HTERT RPE-1 (cell line): Measurements from ENCODE around the gene MPHOSPH8.

Experiments
- in situ Hi-C: fragments of 300-500 bp; cut with MboI; formaldehyde crosslinking; loops from 4 replicates; pipeline ENCODE4 v1.14.3; 2020; ENCODE audit warnings: low sequenced_read_pairs

Gene MPHOSPH8, protein sequence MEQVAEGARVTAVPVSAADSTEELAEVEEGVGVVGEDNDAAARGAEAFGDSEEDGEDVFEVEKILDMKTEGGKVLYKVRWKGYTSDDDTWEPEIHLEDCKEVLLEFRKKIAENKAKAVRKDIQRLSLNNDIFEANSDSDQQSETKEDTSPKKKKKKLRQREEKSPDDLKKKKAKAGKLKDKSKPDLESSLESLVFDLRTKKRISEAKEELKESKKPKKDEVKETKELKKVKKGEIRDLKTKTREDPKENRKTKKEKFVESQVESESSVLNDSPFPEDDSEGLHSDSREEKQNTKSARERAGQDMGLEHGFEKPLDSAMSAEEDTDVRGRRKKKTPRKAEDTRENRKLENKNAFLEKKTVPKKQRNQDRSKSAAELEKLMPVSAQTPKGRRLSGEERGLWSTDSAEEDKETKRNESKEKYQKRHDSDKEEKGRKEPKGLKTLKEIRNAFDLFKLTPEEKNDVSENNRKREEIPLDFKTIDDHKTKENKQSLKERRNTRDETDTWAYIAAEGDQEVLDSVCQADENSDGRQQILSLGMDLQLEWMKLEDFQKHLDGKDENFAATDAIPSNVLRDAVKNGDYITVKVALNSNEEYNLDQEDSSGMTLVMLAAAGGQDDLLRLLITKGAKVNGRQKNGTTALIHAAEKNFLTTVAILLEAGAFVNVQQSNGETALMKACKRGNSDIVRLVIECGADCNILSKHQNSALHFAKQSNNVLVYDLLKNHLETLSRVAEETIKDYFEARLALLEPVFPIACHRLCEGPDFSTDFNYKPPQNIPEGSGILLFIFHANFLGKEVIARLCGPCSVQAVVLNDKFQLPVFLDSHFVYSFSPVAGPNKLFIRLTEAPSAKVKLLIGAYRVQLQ

DNA sequence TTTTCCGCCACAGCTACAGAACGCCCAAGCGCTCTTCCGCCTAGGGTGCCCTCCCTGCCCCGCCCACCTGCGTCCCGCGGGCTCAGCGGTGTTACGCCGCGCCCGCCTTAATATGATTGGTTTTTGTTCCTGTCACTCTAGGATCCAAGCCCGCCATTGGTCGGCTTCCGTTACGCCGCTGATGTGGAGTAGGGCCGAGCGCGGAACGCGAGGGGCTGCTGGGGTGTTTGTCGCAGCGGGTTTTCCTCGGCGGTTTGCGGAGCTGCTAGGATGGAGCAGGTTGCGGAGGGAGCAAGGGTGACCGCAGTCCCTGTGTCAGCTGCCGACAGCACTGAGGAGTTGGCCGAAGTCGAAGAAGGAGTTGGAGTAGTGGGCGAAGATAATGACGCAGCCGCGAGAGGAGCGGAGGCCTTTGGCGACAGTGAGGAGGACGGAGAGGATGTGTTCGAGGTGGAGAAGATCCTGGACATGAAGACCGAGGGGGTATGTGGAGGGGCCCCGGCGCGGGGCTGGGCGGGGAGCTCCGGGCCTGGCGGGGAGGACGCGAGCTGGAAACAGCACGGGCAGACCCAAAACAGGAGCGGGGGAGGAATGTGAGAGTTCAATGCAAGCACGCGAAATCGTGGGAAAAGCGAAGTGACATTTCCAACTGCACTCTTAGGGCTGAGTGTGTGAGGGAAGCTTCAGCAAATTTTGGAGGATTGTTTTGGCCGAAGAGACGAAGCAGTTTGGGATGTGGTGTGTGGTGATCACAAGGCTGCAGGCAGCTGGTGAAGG lies at the start of gene MPHOSPH8:
Gene MPHOSPH8, plus strand, starts transcription at position 181 of the 777 bp plus-strand sequence. Its CDS starts 90 bp downstream, at position 271.
- in situ Hi-C loops, result no loop called here

DNA sequence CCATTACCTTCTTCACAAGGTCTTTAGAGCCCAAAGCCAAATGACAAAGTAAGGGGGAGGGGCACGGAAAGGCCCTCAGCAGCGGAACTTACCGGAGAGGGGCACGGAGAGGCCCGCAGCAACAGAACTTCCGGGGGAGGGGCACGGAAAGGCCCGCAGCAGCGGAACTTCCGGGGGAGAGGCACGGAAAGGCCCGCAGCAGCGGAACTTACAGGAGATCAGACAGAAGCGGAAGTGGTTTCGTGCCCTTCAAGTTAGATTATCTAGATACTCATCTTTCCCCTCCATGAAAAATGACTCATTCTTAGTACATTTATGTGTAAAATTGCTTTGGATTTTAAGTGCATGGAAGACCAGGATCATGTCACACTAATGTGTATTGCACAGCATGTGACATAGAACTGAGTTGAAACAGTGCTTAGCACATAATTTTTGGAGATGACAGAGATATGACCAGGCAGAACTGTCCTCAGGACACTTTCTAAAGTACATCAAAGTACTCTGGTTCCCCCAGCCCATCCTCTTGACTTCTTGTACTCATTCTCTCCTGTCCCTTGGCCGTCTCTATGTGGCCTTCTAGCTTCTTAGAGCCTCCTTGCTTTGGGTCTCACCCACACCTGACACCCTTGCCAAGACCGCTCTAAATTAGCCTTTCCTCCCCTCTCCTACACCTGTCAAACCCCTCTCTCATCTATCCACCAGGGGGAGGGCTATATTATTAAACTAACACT lies 46.4 kb upstream of the MPHOSPH8 start:
- in situ Hi-C loops, result no loop called here

DNA sequence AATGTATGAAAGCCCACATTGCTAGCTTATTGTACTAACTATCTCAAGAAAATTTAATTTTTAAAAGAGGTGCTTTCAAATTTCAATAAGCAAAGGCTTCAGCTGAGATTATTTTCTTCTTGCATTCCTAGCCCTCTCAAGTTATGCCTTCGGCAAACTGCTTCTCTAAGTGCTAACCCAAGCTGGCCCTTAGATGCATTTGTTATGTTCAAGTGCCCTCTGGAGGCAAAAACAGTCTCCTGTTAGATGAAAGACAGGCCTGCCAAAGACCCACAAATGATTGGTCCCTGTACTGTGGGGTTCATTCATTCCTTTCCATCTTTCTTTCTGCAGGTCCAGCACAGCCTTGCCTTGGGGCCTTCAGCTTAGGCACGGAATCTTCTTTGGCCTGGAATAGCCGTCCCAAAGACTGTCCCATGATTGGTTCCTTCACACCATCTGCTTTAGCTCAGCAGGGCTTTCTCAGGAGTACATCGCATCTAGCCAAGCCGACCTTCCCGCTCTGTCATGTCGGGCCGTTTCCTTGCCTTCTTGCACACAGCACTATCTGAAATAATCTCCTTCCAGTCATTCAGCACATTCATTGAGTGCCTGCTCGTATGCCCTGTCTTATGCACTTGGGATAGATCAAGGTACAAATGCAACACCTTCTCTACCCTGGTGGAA lies 45.7 kb upstream of the MPHOSPH8 start:
- in situ Hi-C loops, result no loop called here

DNA sequence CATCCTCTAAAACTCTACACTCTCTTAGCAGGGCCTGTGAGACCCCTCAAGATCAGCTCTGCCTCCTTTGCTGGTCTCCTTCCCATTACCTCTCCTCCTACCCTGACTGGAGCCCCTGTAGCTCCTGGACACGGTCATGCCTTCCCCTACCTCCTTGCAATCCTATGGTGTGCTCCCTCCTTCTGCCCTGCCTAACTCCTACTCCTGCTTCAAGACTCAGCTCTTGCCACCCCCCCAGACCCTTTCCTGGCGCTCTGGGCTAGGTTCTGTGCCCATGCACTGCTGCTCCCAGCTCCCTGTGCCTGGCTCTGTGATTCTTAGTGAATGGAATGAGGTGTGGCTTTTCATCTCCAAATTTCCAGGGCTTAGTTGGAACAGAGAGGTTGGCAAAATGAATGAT lies 44.1 kb upstream of the MPHOSPH8 start:
- in situ Hi-C loops, result no loop called here

DNA sequence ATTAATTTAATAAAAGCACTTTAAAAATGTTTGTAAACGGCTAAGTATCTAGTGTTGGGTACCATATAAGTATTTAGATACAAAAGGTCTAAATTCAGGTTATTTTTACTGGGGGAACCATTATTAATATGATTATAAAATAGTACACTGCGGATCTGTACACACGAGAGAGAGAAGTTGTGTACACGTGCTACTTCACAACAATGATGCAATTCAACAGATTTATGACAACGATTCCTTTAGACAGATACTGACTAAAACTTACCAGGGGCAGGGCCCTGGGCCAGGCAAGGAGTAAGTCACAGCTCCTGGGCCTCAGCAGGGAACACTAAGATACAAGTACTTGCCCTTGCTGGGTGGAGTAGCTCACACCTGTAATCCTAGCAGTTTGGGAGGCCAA lies 43.0 kb upstream of the MPHOSPH8 start:
- in situ Hi-C loops, result no loop called here

DNA sequence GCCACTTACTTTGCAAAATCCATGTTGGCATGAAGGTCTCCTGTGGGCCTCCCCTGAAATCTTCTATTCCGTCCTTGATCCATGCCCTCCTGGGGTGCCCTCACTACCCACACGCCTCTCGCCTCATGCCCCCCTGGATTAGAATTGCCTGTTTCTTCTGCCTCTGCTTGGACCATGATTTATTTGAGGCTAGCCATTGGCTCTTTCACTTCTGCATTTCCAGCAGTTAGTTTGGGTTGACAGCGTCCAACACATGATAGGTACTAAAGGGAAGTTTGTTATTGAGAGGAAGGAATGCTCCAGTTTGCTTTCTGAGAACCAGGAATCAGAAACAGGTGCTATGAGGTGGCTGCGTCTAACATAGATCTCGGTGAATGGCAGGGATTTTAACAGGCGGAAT lies 41.6 kb upstream of the MPHOSPH8 start:
- in situ Hi-C loops, result no loop called here

DNA sequence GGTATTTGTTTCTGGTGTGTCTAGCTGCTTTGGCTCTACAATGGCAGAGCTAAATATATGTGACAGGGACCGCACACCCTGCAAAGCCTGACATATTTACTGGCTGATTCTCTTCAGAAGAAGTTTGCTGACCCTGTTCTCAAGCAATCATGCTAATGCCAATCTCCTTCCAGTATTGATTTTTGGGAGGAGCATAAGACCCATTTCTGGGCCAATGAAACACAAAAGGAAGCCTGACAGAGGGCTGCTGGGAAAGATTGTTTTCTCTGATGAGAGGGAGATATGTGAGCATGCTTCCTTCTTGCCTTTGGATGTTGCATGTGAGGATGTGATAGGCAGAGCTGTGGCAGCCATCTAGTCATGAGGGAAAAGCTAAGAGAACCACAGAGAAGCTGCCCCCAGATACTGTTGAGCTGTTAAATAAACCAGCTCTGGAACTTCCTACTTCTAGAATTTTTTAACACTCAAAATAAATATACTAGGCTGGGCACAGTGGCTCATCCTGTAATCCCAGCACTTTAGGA lies 40.7 kb upstream of the MPHOSPH8 start:
- in situ Hi-C loops, result no loop called here

DNA sequence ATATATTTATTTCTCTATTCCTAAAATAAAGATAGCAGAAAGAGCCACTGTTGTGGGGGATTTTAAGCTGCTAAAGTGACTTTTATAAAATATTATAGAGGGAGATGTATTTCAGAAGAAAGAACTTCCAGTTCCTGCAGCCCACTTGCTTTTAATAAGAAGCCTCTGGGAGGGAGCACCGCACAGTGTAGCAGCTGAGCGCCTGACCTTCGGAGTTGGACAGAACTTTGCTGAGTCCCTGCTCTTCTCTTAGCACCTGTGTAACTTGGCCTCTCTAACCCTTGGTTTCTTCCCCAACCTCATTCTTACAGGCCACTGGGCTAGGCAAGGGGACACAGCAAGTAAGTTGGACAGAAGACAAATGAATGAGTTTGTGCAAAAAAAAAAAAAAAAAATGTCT lies 37.4 kb upstream of the MPHOSPH8 start:
- in situ Hi-C loops, result no loop called here

DNA sequence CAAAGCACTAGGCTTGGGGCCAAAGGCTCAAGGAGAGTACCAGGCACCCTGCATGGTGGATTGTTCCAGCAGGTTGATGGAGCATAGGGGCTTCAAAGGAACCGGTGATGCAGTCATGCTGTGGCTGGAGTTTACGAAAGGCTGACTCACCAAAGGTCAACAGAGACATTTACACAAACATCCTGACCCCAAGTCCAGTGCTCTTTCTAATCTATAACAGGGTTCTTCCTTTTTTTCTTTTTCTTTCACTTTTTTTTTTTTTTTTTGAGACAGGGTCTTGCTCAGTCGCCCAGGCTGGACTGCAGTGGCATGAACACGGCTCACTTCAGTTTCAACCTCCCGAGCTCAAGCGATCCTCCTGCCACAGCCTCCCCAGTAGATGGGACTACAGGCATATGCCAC lies 36.5 kb upstream of the MPHOSPH8 start:
- in situ Hi-C loops, result no loop called here

DNA sequence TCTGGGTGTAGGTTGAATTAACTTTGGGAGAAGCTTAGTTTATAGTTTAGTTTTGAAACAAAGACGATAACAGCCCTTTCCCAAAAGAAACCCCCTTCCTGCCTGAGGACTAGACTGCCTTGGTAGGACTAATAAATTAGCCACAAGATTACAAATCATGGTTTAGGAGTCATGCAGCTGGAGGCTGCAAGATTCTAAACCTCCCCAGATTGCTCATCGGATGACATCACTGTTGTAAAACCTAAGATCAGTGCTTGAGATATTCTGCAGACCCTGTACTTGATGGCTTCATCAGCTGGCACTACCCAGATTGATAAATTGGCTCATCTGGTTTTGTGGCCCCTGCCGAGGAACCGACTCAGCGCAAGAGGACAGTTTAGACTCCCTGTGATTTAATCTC lies 35.9 kb upstream of the MPHOSPH8 start:
- in situ Hi-C loops, result no loop called here

DNA sequence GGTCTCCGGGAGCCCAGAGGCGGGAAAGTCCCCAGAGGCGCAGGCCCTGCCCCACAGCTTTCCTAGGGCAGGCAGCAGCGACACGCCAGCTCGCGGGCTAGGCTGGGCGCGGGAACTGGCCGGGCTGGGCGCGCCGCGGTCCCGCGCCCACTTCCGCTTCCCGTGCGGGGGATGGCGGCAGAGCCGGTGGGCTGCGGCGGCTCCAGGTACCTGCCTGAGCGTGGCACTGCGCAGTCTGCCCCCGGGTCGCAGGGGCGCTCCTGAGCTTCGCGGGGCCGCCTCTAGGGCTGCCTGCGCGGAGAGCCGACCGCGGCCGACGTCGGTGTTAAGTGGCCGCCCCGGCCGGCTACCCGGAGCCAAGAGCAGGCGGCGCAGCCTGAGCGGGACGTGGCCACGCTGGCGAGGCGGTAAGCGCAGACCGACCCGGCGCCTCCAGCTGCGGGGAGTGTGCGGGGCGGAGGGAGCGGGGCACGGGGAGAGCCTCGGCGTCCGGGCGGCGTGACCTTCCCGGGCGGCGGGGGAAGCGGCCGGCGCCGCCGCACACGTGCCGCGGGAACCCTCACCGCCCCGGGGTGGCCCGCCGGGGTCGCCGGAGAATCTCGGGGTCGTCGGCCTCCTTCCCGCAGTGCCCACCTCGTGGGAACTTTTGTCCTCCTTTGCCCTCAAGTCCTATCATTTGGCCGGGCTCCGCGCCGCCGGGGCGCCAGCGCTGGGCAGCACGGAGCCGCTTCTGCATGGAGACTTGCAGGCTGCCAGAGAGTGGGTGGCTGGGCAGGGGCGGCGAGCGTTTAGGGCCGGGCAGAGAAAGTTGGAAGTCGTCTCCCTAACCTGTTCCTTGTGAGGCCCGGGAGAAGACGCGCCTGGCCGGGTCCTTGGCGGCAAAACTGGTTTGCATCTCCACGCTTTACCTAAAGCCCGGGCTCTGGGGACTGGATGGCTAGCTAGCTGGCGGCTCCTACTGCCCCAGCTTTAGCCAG lies 31.4 kb upstream of the MPHOSPH8 start:
- in situ Hi-C loops, result no loop called here

DNA sequence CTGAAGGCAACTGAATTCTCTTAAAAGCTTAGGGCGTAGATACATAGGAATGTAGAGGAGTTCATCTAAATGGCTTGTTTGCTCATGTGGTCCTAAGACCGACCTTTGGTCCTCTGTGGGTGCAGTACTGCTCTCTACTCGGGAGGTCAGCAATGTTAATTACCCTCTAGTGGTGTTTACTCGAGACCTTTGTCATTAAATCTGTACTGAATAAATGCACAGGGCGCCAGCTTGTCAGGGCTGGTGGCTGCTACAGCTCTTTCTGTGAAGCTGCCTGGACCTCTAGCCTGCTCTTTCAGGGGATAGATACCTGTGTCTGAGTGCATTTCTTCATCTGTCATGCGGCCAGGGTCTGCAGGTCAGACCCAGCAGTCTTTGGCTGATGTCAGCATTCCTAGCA lies 29.2 kb upstream of the MPHOSPH8 start:
- in situ Hi-C loops, result no loop called here

DNA sequence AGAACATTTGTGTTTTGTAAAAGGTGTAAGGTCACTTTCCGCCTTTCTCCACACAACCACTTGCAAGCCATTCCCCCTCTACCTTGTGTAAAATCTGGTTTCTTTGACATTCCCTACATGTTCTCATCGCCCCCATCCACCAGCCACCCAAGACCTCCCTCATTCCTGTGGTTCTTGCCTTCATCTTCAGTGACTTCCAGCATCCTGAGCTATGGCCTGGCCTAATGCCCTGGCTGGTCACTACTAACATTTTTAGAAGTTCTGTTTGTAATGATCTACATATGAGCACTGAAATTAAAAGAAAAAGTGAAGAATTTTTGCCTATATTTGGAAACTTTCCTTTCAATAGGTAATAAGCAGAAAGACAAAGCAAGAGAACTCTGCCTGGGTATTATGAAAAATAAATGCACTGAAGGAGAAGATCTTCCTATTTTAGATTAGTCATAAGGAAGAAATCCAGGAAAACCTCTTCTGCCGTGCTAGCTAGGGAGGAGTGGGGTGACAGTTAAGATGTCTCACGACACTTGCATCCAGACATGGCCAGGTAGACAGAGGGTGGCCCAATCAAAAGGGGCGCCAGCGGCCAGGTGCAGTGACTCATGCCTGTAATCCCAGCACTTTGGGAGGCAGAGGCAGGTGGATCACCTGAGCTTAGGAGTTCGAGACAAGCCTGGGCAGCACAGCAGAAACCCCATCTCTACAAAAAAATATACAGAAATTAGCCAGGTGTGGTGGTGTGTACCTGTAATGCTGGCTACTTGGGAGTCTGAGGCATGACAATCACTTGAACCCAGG lies 28.1 kb upstream of the MPHOSPH8 start:
- in situ Hi-C loops, result no loop called here

DNA sequence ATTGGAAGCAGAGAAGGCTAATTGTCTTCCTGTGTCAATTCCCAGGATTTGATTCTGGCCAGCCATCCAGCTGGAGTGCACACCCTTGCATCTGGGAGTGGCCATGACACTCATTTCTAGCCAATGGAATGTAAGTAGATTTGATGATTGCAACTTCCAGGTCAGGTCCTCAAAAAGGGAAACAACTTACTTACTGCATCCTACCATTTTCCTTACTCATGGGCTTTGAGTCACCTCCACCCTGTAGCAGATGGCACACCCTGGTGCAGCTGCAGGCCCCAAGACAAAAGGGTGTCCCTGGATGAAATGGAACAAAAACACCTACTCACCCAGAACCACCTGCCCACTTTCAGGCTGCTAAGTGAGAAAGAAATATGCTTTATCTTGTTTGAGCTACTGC lies 27.3 kb upstream of the MPHOSPH8 start:
- in situ Hi-C loops, result no loop called here

DNA sequence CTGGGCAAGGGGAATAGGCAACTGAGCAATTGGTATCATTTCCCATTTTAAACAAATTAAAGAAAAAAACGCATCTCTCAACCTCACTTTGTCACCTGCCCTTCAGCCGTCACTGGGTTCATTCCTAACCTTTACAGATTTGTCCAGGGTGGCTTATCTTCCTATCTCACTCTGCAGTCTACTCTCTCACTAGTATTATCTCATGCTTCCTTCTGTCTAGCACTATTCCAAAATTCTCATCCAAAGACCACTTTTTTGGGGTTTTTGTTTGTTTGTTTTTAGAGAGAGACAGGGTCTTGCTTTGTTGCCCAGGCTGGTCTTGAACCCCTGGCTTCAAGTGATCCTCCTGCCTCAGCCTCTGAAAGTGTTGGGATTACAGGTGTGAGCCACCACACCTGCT lies 26.7 kb upstream of the MPHOSPH8 start:
- in situ Hi-C loops, result no loop called here

DNA sequence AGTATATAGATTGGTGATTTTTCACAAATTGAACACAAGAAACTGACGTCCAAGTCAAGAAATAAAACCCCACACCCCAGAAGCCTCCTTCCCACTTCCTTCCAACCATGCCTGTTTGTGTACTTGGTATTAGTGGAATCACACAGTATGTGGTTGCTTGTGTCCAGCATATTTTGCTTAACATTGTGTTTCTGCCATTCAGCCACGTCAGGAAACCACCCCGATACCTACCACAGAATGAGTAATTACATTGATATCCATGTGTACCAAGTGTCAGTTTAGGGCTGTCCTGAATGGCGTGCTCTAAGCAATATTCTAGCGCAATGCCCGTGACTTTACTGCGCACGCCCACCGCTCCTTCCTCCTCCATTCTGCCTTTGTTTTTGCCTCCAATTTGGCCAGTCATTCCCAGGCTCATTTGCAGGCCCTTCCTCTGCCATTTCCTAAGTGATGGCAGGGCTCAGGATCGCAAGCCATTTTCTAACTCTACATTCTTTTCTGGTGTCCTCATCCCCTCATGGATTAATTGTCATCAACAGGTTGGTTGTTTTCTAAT lies 25.9 kb upstream of the MPHOSPH8 start:
- in situ Hi-C loops, result no loop called here

DNA sequence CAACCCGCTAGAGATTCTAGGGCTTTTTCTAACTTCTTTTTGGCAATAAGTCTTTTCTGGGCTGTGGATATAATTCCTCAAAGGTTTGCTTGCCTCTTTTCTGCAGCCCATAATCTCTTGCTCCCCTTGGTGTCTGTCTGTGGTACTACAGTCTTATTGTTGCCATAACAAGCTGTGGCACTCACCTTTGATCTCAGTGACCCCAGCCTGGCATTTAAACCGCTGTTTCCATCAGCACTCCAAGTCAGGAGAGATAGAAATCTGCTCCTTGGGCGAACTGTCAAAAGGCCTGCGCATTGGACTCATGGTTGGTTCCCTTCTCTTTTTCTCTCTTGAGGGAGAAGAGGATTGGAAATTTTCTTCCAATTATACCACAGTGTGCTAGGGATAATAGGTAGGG lies 14.5 kb upstream of the MPHOSPH8 start:
- in situ Hi-C loops, result no loop called here

DNA sequence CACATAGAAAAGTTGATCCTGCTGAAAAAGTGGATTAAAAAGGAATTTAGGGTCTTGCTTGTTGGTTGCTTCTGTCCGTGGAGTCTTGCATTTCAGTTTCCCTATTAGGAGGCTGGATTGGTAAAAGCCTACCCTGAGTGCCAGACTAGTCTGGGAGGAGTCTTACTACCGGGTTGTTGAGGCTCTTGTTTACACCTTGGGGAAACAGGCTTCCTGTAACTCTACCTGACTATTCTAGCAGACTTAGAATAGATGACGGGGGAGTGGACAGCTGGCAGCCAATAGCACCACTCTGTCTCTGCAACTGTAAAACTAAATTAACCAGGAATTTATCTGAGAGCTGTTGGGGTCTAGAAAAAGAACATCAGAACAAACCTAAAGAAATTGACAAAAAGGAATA lies 11.3 kb upstream of the MPHOSPH8 start:
- in situ Hi-C loops, result no loop called here
